ENCODE results near the gene ABCC9. TPM values are rescaled to one million over a fixed set of nuclear protein-coding genes. Genes with fewer than 3 reads are reported as not detected.

The ABCC9 gene
- total and polyA plus RNA-seq, 8 donors, result 12.2 to 30.5 (median 18.2) TPM

- Histone ChIP-seq H3K27ac (peak overlapping the region in 1 of 2 donors; percentile 3), H3K9me3 (no peaks in the 10 kb centered on the region), H3K4me1 (no peaks in the 10 kb centered on the region), H3K27me3 (no peaks in the 10 kb centered on the region), H3K4me3 (no peak overlapping the region), H3K36me3 (no peaks in the 10 kb centered on the region)
- intact Hi-C loops (cut with DNase I), result no loop called here
- DNase-seq (no peak), ATAC-seq (no peak)
- no peak for TF ChIP-seq CTCF (IDR thresholded peaks at IDR 0.05)
These were observed 122.0 kb downstream of the ABCC9 start for GRCh38 chr12:21819236-21819635.

- ATAC-seq (peak; percentile 21), DNase-seq (peak in 1 of 4 donors; percentile 33)
- Histone ChIP-seq H3K27me3 (no peaks in the 10 kb centered on the region), H3K4me3 (no peak overlapping the region), H3K9me3 (no peaks in the 10 kb centered on the region), H3K36me3 (no peaks in the 10 kb centered on the region), H3K4me1 (no peaks in the 10 kb centered on the region), H3K27ac (peak overlapping the region in 1 of 2 donors; percentile 3)
- TF ChIP-seq CTCF (IDR thresholded peaks at IDR 0.05), result no peak
- intact Hi-C loops (cut with DNase I), result no loop called here
These were observed 122.6 kb downstream of the ABCC9 start for GRCh38 chr12:21818627-21819026.

- TF ChIP-seq CTCF (IDR thresholded peaks at IDR 0.05), result no peak
- Histone ChIP-seq H3K27ac (no peak overlapping the region), H3K4me1 (no peaks in the 10 kb centered on the region), H3K27me3 (no peaks in the 10 kb centered on the region), H3K9me3 (peaks cover 0 to under 1% of the 10 kb centered on the region in 2 donors), H3K36me3 (no peaks in the 10 kb centered on the region), H3K4me3 (no peak overlapping the region)
- intact Hi-C loops (cut with DNase I), result no loop called here
- ATAC-seq (no peak), DNase-seq (no peak)
These were observed 125.7 kb downstream of the ABCC9 start for GRCh38 chr12:21815306-21816062.

- no peaks in the 10 kb centered on the region for H3K27me3 ChIP-seq
- H3K4me3 ChIP-seq, result no peak overlapping the region
- ATAC-seq (no peak), DNase-seq (no peak)
- H3K27ac ChIP-seq, result no peak overlapping the region
- no peaks in the 10 kb centered on the region for H3K36me3 ChIP-seq
- TF ChIP-seq CTCF (IDR thresholded peaks at IDR 0.05), result no peak
- peaks cover 0 to 7% of the 10 kb centered on the region in 2 donors for H3K9me3 ChIP-seq
- intact Hi-C loops (cut with DNase I), result no loop called here
- H3K4me1 ChIP-seq, result no peaks in the 10 kb centered on the region
These were observed 126.4 kb downstream of the ABCC9 start for GRCh38 chr12:21814814-21815213.

- intact Hi-C loops (cut with DNase I), result no loop called here
These were observed 126.9 kb downstream of the ABCC9 start for GRCh38 chr12:21814327-21814726.

More at GRCh38 chr12:21814327-21814726, 126.9 kb downstream of the ABCC9 start:
- TF ChIP-seq CTCF (IDR thresholded peaks at IDR 0.05), result no peak
- Histone ChIP-seq H3K9me3 (peaks cover 0 to 7% of the 10 kb centered on the region in 2 donors), H3K4me1 (no peaks in the 10 kb centered on the region), H3K27ac (no peak overlapping the region), H3K27me3 (no peaks in the 10 kb centered on the region), H3K4me3 (no peak overlapping the region), H3K36me3 (no peaks in the 10 kb centered on the region)
- no peak for ATAC-seq
- DNase-seq, result no peak
